Adrenal gland (tissue), 12 donors: ENCODE results near the gene REEP1. TPM values are rescaled to one million over a fixed set of nuclear protein-coding genes. Genes with fewer than 3 reads are reported as not detected.
A peak's percentile ranks its signal among the peaks of the same experiment; 100 is the strongest.
"Not testable (repeated sequence)": the region's sequence is repeated elsewhere in the genome, so short reads cannot be mapped to it uniquely, and the experiment has no call there.

Experiments used
- DNase-seq, 7 donors: peaks; one replicate each; pipeline ENCODE4 v3.0.0-alpha.2; 2019 to 2020
- H3K27ac ChIP-seq, 5 donors: fragments of 200-600 bp; sonication (generic) in 4 of 5; 1 replicate in 3 of 5; 2 replicates in 2 of 5; pipeline versions ENCODE4 v1.5.1 to v1.8.0; 2016 to 2020; ENCODE audit warnings: mild to moderate bottlenecking in 1 of 5
- H3K27me3 ChIP-seq: fragments of 200-600 bp; 2 replicates; pipeline ENCODE4 v1.8.0; 2021
- H3K36me3 ChIP-seq, 2 donors: fragments of 200-600 bp; replicated peaks in 1 of 2; 1 replicate in 1 of 2; 2 replicates in 1 of 2; pipeline versions ENCODE4 v1.5.1 to v1.8.0; 2018 to 2022
- H3K4me1 ChIP-seq, 2 donors: fragments of 200-600 bp; replicated peaks in 1 of 2; 1 replicate in 1 of 2; 2 replicates in 1 of 2; pipeline versions ENCODE4 v1.5.1 to v1.8.0; 2018 to 2021
- H3K4me3 ChIP-seq, 4 donors: fragments of 200-600 bp; sonication (generic) in 3 of 4; one replicate each; pipeline ENCODE4 v1.5.1; 2016 to 2018
- H3K9me3 ChIP-seq, 3 donors: fragments of 200-600 bp; sonication (generic) in 1 of 3; replicated peaks in 1 of 3; 1 replicate in 2 of 3; 2 replicates in 1 of 3; pipeline versions ENCODE4 v1.5.1 to v1.8.0; 2016 to 2021
- POLR2A ChIP-seq, 2 donors: fragments of 450-650 bp; IDR thresholded peaks; one replicate each; pipeline ENCODE4 v1.6.1; 2017; ENCODE audit warnings: antibody characterized with exemption in 2 of 2, mild to moderate bottlenecking in 2 of 2, moderate library complexity in 1 of 2
- WGBS, 4 donors: extraction: QIAGEN DNeasy Blood & Tissue Kit in 2 of 4; methylation state at CpG; one replicate each; pipeline versions ENCODE4 v1.1.5 to v1.1.7; 2013 to 2017; 5-methylcytosine and 5-hydroxymethylcytosine counted together
- intact Hi-C, 2 donors: fragments of 100-400 bp; cut with DNase I; formaldehyde crosslinking; loops; one replicate each; pipeline versions ENCODE4 v1.14.1 to v1.15.0; 2022 to 2023
- polyA plus RNA-seq, 3 donors: library from polyadenylated mRNA; stranded (reverse); fragments of 200-250 nt in 2 of 3; fragments of 350-450 nt in 1 of 3; fragmentation: Illumina TruSeq in 1 of 3; extraction: RNeasy Lipid Tissue Mini Kit (QIAGEN cat#74804) in 1 of 3; gene quantifications; one replicate each; pipeline ENCODE4 v1.2.3, GENCODE V29; 2013 to 2014
- total RNA-seq, 9 donors: library from RNA; depleted of rRNA in 4 of 9; stranded (reverse); fragments of >200 nt in 4 of 9; fragments of 120-200 nt in 1 of 9; fragmentation: NEBNext Ultra II Directional in 1 of 9; extraction: Animal tissue kit (Norgen Biotek cat#: 25700) in 1 of 9; gene quantifications; one replicate each; pipeline versions ENCODE4 v1.1.0 to v1.2.4, GENCODE V29; 2013 to 2023
- TF ChIP-seq, protein P1 (sequence below), 6 experiments: fragments of 450-650 bp in 4 of 6; fragments of 200-600 bp in 2 of 6; sonication (generic) in 1 of 6; IDR thresholded peaks; 1 replicate in 5 of 6; 2 replicates in 1 of 6; pipeline versions ENCODE4 v1.5.1 to v1.8.0; 2016 to 2021; ENCODE audit warnings: antibody characterized with exemption in 6 of 6, mild to moderate bottlenecking in 2 of 6, moderate library complexity in 1 of 6
- donor health status: healthy with polysubstance abuse.
- donor health status: Bipolar disorder and iron deficiency.
- donor health status: DM: yes; HTN: yes; CAD: no.
- donor health status: DM: no; HTN: no; CAD: no.
- donor health status: DM: no; HTN: no; CAD: no.
- donor health status: DM: yes; HTN: yes; CAD: no.

Gene REEP1
- total and polyA plus RNA-seq, 12 donors: 0.36 to 9.3 (median 3.1) TPM

DNA sequence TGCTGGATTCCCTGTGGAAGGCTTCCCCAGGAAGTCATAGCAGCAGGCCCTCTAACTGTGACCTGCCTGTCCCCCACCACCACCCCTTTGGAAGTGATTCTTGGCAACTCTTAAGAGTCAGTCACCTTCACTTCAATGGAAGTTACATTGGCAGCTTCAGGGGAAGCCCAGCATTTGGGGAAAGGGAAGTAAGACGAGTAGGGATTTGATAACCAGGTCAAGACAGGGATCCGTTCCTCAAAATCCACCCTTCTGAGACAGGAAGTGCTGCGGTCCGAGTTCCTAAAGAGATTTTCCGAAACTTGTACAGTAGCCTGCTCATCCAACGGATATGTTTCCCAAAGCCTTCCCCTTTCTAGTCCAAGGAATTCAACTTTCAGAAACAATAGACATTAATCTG is 84.0 kb downstream of the REEP1 start:
- no peaks in the 10 kb centered on the region for H3K9me3 ChIP-seq
- H3K4me1 ChIP-seq: no peaks in the 10 kb centered on the region
- TF ChIP-seq, protein P1, sequence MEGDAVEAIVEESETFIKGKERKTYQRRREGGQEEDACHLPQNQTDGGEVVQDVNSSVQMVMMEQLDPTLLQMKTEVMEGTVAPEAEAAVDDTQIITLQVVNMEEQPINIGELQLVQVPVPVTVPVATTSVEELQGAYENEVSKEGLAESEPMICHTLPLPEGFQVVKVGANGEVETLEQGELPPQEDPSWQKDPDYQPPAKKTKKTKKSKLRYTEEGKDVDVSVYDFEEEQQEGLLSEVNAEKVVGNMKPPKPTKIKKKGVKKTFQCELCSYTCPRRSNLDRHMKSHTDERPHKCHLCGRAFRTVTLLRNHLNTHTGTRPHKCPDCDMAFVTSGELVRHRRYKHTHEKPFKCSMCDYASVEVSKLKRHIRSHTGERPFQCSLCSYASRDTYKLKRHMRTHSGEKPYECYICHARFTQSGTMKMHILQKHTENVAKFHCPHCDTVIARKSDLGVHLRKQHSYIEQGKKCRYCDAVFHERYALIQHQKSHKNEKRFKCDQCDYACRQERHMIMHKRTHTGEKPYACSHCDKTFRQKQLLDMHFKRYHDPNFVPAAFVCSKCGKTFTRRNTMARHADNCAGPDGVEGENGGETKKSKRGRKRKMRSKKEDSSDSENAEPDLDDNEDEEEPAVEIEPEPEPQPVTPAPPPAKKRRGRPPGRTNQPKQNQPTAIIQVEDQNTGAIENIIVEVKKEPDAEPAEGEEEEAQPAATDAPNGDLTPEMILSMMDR (IDR thresholded peaks at IDR 0.05): no peak
- TF ChIP-seq POLR2A (IDR thresholded peaks at IDR 0.05): no peak
- intact Hi-C loops: no loop called here
- DNase-seq: no peak
- no peaks in the 10 kb centered on the region for H3K27me3 ChIP-seq
- H3K4me3 ChIP-seq: no peak overlapping the region
- H3K27ac ChIP-seq: no peak overlapping the region
- no peaks in the 10 kb centered on the region for H3K36me3 ChIP-seq
- WGBS, 4 donors: 66 to 69% (median 68%) methylated on average over 6 of the region's 6 CpGs

DNA sequence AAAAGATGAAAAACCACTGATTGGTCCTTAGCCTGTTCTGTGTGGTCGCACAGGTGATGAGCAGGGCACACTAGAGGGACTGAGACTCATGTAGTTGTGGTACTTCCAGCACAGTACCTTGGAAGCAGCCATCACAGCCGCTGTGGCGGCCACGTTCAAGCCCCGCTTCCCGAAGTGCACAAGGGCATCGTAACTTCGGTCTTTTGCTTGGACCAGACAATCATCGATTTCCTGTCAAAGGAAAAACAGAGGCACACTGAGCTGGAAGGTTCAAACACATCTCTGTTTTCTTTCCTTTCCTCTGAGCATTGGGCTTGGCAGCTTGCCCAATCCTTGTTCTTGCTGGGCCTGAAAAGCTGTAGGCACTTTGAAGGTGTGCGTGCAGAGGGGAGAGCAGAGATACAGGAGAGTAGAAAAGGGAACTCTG is 85.6 kb downstream of the REEP1 start:
- Histone ChIP-seq H3K36me3 (no peaks in the 10 kb centered on the region), H3K27ac (peak overlapping the region in 1 of 5 donors; percentile 72), H3K4me3 (no peak overlapping the region), H3K27me3 (no peaks in the 10 kb centered on the region), H3K9me3 (no peaks in the 10 kb centered on the region), H3K4me1 (no peaks in the 10 kb centered on the region)
- intact Hi-C loops: no loop called here
- whole genome bisulfite sequencing, 4 donors: 65 to 84% (median 76%) methylated on average over 10 of the region's 10 CpGs
- DNase-seq: peak in 2 of 7 donors; percentile 31 to 73
- TF ChIP-seq POLR2A (IDR thresholded peaks at IDR 0.05): no peak
- TF ChIP-seq, protein P1 (IDR thresholded peaks at IDR 0.05): no peak

DNA sequence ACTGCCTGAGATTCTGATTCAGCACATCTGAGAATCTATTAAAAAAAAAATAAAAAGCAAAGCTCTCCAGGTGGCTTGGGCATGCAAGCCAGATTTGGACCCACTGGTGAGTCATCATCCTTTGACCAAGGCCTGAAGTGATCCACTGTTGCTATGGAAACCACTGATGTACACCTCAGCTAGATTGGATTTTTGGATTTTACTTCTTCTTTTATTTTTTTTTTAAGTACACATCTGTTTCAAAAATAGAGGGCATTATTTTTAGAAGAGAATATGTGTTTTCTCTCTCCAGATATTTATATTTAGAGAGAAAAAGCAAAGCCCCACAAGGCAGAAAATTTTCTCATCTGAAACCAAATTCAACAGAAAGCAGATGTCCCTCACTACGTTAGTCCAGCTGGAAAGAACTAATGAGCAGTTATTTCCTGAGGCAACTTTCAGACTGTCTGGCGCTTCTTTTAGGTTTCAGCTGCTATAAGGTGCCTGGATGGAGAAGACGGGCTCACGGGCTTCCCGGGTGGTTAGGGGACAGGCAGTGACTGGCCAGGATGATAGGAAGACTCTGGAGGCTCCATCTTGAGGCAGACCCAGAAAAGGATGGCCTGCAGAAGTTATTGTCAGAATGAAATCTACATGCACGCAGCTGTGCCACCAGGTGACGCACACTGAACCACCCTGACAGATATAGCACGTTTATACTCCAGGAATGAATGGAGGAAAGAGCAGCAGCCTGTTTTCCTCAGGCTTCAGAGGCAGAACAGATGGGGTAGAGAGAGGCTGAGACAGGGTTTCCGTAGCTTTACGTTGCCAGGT is 87.6 kb downstream of the REEP1 start:
- intact Hi-C loops: no loop called here
- H3K4me3 ChIP-seq: no peak overlapping the region
- H3K27me3 ChIP-seq: no peaks in the 10 kb centered on the region
- H3K36me3 ChIP-seq: no peaks in the 10 kb centered on the region
- no peaks in the 10 kb centered on the region for H3K9me3 ChIP-seq
- DNase-seq: peak in 6 of 7 donors; percentile 36 to 81 (median 54)
- TF ChIP-seq POLR2A (IDR thresholded peaks at IDR 0.05): no peak
- TF ChIP-seq, protein P1 (IDR thresholded peaks at IDR 0.05): no peak
- no peaks in the 10 kb centered on the region for H3K4me1 ChIP-seq
- WGBS, 4 donors: 74 to 83% (median 76%) methylated on average over 10 of the region's 10 CpGs
- peak overlapping the region in 1 of 5 donors; percentile 72 for H3K27ac ChIP-seq

DNA sequence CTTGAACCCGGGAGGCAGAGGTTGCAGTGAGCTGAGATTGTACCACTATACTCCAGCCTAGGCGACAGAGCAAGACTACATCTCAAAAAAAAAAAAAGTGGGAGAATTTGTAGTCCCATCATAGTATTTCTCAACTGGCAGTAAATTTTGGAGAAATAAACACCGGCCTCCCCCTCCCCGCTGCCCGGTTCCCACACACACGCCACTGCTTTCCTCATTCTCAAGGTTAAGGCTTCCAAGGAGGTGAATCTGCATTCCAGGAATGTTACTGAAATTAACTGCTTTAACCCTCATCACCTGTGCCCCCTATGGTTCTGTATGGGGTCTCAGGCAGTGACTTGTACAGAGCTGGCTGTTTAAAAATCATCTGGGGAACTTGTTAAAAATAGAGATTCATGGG is 88.2 kb downstream of the REEP1 start:
- Histone ChIP-seq H3K27me3 (no peaks in the 10 kb centered on the region), H3K36me3 (no peaks in the 10 kb centered on the region), H3K4me3 (no peak overlapping the region), H3K4me1 (no peaks in the 10 kb centered on the region), H3K27ac (peak overlapping the region in 1 of 5 donors; percentile 72), H3K9me3 (no peaks in the 10 kb centered on the region)
- DNase-seq: no peak
- WGBS, 4 donors: 50 to 61% (median 52%) methylated on average over 6 of the region's 6 CpGs
- TF ChIP-seq, protein P1 (IDR thresholded peaks at IDR 0.05): no peak
- TF ChIP-seq POLR2A (IDR thresholded peaks at IDR 0.05): no peak
- intact Hi-C loops: no loop called here

DNA sequence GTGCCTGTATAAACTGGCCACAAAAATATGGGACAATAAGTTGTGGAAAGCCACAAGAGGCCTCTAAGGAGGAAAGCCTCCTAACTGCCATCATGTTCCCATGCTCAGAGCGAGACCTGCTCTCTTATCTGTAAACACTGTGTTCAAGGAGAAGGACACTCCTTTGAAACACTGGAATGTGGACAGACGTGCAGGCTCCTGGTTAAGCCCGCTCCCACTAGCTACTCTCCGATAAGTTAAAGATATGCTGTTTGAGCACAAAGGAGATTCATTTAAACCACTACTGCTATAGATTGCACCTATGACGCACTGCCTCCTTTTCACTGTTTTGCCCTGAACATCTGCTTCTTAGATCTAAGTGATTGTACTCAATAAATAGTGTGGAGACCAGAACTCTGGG is 92.2 kb downstream of the REEP1 start:
- H3K27me3 ChIP-seq, H3K4me3 ChIP-seq, H3K4me1 ChIP-seq, H3K9me3 ChIP-seq, intact Hi-C loops, H3K27ac ChIP-seq, H3K36me3 ChIP-seq: not testable (repeated sequence)
- peak in 1 of 7 donors; percentile 19 for DNase-seq
- 55 to 71% (median 64%) methylated on average over 4 to 5 of the region's 5 CpGs for WGBS, 4 donors

DNA sequence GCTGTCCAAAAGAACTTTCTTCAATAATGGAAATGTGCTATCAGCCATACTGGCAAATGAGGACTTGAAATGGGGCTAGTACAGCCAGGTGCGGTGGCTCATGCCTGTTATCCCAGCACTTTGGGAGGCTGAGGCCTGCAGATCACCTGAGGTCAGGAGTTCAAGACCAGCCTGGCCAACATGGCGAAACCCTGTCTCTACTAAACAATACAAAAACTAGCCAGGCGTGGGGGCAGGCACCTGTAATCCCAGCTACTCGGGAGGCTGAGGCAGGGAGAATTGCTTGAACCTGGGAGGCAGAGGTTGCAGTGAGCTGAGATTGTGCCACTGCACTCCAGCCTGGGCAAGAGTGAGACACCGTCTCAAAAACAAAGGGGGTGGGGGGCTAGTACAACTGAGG is 92.6 kb downstream of the REEP1 start:
- H3K27ac ChIP-seq, H3K9me3 ChIP-seq, H3K4me1 ChIP-seq, DNase-seq, H3K4me3 ChIP-seq, intact Hi-C loops, H3K36me3 ChIP-seq, H3K27me3 ChIP-seq: not testable (repeated sequence)
- 94 to 96% (median 95%) methylated on average over 5 of the region's 5 CpGs for WGBS, 4 donors
